Caco-2 (cell line): Measurements from ENCODE around the gene C1orf21. TPM values are rescaled to one million over a fixed set of nuclear protein-coding genes. Genes with fewer than 3 reads are reported as not detected.

Experiments used
- BruUV-seq: library from RNA; stranded (reverse); fragments of 400-500 nt; replicated peaks from 2 replicates; lab custom pipeline; 2021; lab: Mats Ljungman, UMichigan
- CTCF ChIA-PET: fragments of 300-600 bp; sonication (Branson Sonifier 250); formaldehyde crosslinking; loops from one replicate; lab custom pipeline; 2022; ENCODE audit warnings: antibody characterized with exemption; lab: Charles Lee
- POLR2A ChIA-PET: fragments of 300-600 bp; sonication (Branson Sonifier 250); formaldehyde crosslinking; loops from one replicate; lab custom pipeline; 2022; ENCODE audit warnings: antibody characterized with exemption; lab: Charles Lee
- DNase-seq, 2 experiments: peaks; one replicate each; pipeline versions ENCODE4 v3.0.0 to v3.0.0-alpha.2; 2020 to 2022
- H3K27me3 ChIP-seq: replicated peaks from 2 replicates; pipeline ENCODE4 v1.6.0; 2011; ENCODE audit warnings: low read length; ENCODE audit not compliant: control insufficient read depth, insufficient read depth
- H3K36me3 ChIP-seq: 2 replicates; pipeline ENCODE4 v1.5.1; 2011; ENCODE audit warnings: low read length; ENCODE audit not compliant: control insufficient read depth, insufficient read depth
- H3K4me1 ChIP-seq: fragments of 250-450 bp; sonication (Bioruptor Pico); 2 replicates; pipeline ENCODE4 v1.5.1; 2020; ENCODE audit warnings: mild to moderate bottlenecking
- H3K4me3 ChIP-seq: 2 replicates; pipeline ENCODE4 v1.5.1; 2011; ENCODE audit warnings: low read depth, mild to moderate bottlenecking, control low read depth, low read length
- H3K9me3 ChIP-seq: fragments of 250-450 bp; sonication (Bioruptor Pico); 2 replicates; pipeline ENCODE4 v1.5.1; 2020; ENCODE audit warnings: mild to moderate bottlenecking, moderate library complexity
- H3K27ac Mint-ChIP-seq: one replicate; pipeline ENCODE4 v1.8.0; 2022; ENCODE audit warnings: mixed read lengths; ENCODE audit not compliant: unreplicated experiment
- H3K27me3 Mint-ChIP-seq: one replicate; pipeline ENCODE4 v1.8.0; 2022; ENCODE audit warnings: mixed read lengths; ENCODE audit not compliant: insufficient read depth, unreplicated experiment
- H3K36me3 Mint-ChIP-seq: one replicate; pipeline ENCODE4 v1.8.0; 2022; ENCODE audit warnings: mild to moderate bottlenecking, mixed read lengths; ENCODE audit not compliant: insufficient read depth, unreplicated experiment
- H3K4me1 Mint-ChIP-seq: one replicate; pipeline ENCODE4 v1.8.0; 2022; ENCODE audit warnings: low read depth, mixed read lengths; ENCODE audit not compliant: unreplicated experiment
- H3K4me3 Mint-ChIP-seq: one replicate; pipeline ENCODE4 v1.8.0; 2022; ENCODE audit warnings: mild to moderate bottlenecking, moderate library complexity, mixed read lengths; ENCODE audit not compliant: unreplicated experiment
- H3K9me3 Mint-ChIP-seq: one replicate; pipeline ENCODE4 v1.8.0; 2022; ENCODE audit warnings: mixed read lengths; ENCODE audit not compliant: unreplicated experiment
- CTCF ChIP-seq, 2 experiments: fragments of 200-600 bp in 1 of 2; IDR thresholded peaks; 1 replicate in 1 of 2; 2 replicates in 1 of 2; pipeline versions ENCODE4 v1.5.1 to v1.8.0; 2011 to 2022; ENCODE audit warnings: antibody characterized with exemption in 1 of 2, control low read depth in 1 of 2, inconsistent platforms in 1 of 2, low read depth in 1 of 2, low read length in 1 of 2, mild to moderate bottlenecking in 1 of 2, moderate library complexity in 1 of 2; ENCODE audit not compliant: insufficient read depth in 1 of 2, severe bottlenecking in 1 of 2, unreplicated experiment in 1 of 2
- intact Hi-C: fragments of 100-400 bp; cut with micrococcal nuclease; formaldehyde crosslinking; loops from one replicate; pipeline ENCODE4 v1.10.0; 2022; ENCODE audit not compliant: unreplicated experiment
- total RNA-seq: library from RNA; stranded (reverse); gene quantifications from 2 replicates; pipeline ENCODE4 v1.2.3, GENCODE V29; 2022

C1orf21 gene
- total RNA-seq, 1 experiment from 2014 or later = 0.82 TPM

DNA sequence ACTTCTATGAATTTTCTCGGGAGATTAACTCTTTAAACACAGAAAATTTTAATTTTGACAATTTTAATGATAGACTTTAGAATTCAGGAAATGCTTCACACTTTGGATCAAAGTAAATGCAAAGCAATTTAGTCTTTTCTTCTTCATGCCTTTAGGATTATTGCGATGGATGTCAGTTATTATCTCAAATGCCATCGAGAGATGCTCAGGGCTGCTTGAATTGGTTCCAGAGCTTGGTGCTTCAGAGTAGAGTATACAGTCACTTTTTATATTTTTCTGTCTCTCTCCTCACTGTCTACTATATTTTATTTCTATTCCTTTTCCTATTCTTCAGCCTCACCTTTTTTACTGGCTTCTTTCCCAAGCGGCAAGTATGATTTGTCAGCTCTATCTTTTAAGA, 59.2 kb downstream of the C1orf21 start:
- TF ChIP-seq CTCF (IDR thresholded peaks at IDR 0.05; ENCODE audit: insufficient read depth in 1 of 2, low read depth in 1 of 2, low read length in 1 of 2, severe bottlenecking in 1 of 2, unreplicated experiment in 1 of 2) = no peak
- BruUV-seq = no TSS peak
- no peaks in the 10 kb centered on the region for H3K9me3 ChIP-seq
- intact Hi-C loops = no loop called here
- no peaks in the 10 kb centered on the region for H3K36me3 ChIP-seq
- POLR2A ChIA-PET = no interaction called here
- CTCF ChIA-PET = no interaction called here
- H3K36me3 Mint-ChIP-seq = no peaks in the 10 kb centered on the region
- H3K4me1 ChIP-seq = no peaks in the 10 kb centered on the region
- H3K27me3 ChIP-seq = no peaks in the 10 kb centered on the region
- DNase-seq = no peak
- no peaks in the 10 kb centered on the region for H3K4me1 Mint-ChIP-seq
- peaks cover 2% of the 10 kb centered on the region for H3K27me3 Mint-ChIP-seq
- no peak overlapping the region for H3K27ac Mint-ChIP-seq
- no peaks in the 10 kb centered on the region for H3K9me3 Mint-ChIP-seq
- no peak overlapping the region for H3K4me3 Mint-ChIP-seq
- no peak overlapping the region for H3K4me3 ChIP-seq

DNA sequence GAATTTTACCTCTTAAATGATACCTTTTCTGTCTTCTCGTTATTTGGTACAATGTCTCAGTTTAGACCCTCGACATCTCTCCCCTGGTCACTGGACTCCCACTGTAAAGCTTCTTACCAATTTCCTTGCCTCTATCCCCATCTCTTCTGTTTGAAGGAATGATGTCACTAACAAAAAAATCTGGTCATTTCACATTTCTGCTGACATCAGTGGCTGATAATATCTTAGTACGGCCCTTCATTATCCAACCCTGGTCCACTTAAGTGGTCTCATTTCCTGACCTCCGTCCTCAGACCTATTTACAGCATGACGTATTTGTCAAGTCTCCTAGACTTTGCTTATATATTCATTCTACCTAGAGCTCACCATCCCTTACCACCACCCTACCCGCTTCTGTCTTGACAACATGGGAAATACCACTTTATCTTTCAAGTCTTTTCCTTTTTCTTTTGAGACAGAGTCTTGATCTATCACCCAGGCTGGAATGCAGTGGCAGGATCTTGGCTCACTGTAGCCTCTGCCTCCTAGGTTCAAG, 60.9 kb downstream of the C1orf21 start:
- ChIA-PET CTCF (no interaction called here), POLR2A (no interaction called here)
- no peak for DNase-seq
- H3K4me3 Mint-ChIP-seq = no peak overlapping the region
- no peak overlapping the region for H3K27ac Mint-ChIP-seq
- no peaks in the 10 kb centered on the region for H3K9me3 Mint-ChIP-seq
- no TSS peak for BruUV-seq
- H3K27me3 Mint-ChIP-seq = no peaks in the 10 kb centered on the region
- Histone ChIP-seq H3K4me3 (no peak overlapping the region), H3K36me3 (no peaks in the 10 kb centered on the region), H3K4me1 (no peaks in the 10 kb centered on the region), H3K27me3 (no peaks in the 10 kb centered on the region), H3K9me3 (no peaks in the 10 kb centered on the region)
- TF ChIP-seq CTCF (IDR thresholded peaks at IDR 0.05; ENCODE audit: insufficient read depth in 1 of 2, low read depth in 1 of 2, low read length in 1 of 2, severe bottlenecking in 1 of 2, unreplicated experiment in 1 of 2) = no peak
- no peaks in the 10 kb centered on the region for H3K36me3 Mint-ChIP-seq
- intact Hi-C loops = no loop called here
- no peaks in the 10 kb centered on the region for H3K4me1 Mint-ChIP-seq

DNA sequence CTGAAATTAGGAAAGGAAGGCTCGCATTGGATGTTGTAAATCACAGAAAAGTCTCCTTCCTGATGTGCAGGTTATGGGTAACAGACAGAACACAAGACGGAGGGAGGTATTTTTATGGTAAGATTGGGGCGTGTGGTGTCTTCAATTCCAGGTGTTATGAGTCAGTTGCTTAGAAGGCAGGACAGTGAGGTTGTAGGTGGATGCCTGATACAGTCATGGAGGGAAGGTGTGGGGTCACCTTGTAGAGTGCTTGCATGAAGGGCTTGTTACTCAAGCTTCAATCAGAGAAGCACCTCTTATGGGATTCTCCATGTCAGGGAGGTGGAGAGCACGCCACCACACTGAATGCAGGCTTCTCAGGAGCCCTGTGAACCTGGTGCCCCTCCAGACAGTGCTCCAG, 63.1 kb downstream of the C1orf21 start:
- no peaks in the 10 kb centered on the region for H3K36me3 Mint-ChIP-seq
- no peak overlapping the region for H3K27ac Mint-ChIP-seq
- ChIA-PET POLR2A (no interaction called here), CTCF (no interaction called here)
- H3K4me1 Mint-ChIP-seq = no peaks in the 10 kb centered on the region
- intact Hi-C loops = no loop called here
- no peak for TF ChIP-seq CTCF (IDR thresholded peaks at IDR 0.05; ENCODE audit: insufficient read depth in 1 of 2, low read depth in 1 of 2, low read length in 1 of 2, severe bottlenecking in 1 of 2, unreplicated experiment in 1 of 2)
- BruUV-seq = no TSS peak
- H3K4me3 Mint-ChIP-seq = no peak overlapping the region
- Histone ChIP-seq H3K36me3 (no peaks in the 10 kb centered on the region), H3K4me3 (no peak overlapping the region), H3K9me3 (no peaks in the 10 kb centered on the region), H3K4me1 (no peaks in the 10 kb centered on the region), H3K27me3 (no peaks in the 10 kb centered on the region)
- peaks cover 6% of the 10 kb centered on the region for H3K27me3 Mint-ChIP-seq
- DNase-seq = no peak
- no peaks in the 10 kb centered on the region for H3K9me3 Mint-ChIP-seq
